HL-60 (cell line): ENCODE results near the gene GPC3.

ENCODE experiments used
- CTCF ChIP-seq: IDR thresholded peaks from one replicate; pipeline ENCODE4 v1.5.1; 2011; ENCODE audit warnings: low read length, control low read depth, inconsistent platforms; ENCODE audit not compliant: insufficient read depth
- GABPA ChIP-seq: IDR thresholded peaks from 2 replicates; pipeline ENCODE4 v1.6.1; 2012; ENCODE audit warnings: low read depth
- POLR2AphosphoS5 ChIP-seq: IDR thresholded peaks from 2 replicates; pipeline ENCODE4 v1.6.1; 2012; ENCODE audit warnings: low read depth
- REST ChIP-seq: IDR thresholded peaks from 2 replicates; pipeline ENCODE4 v1.6.1; 2012; ENCODE audit warnings: low read depth; ENCODE audit not compliant: insufficient replicate concordance
- SPI1 ChIP-seq: IDR thresholded peaks from 2 replicates; pipeline ENCODE4 v1.6.1; 2012; ENCODE audit warnings: low read depth, mild to moderate bottlenecking, borderline replicate concordance

GRCh38 chrX:133511041-133511440, 474.4 kb downstream of the GPC3 start:
- no peak for TF ChIP-seq POLR2AphosphoS5
- TF ChIP-seq CTCF: no peak
- TF ChIP-seq REST: no peak
- no peak for TF ChIP-seq GABPA
- TF ChIP-seq SPI1: no peak
